GM23338 (cell line): ENCODE results near the gene GPR146. TPM values are rescaled to one million over a fixed set of nuclear protein-coding genes. Genes with fewer than 3 reads are reported as not detected.
A peak's percentile ranks its signal among the peaks of the same experiment; 100 is the strongest.

Source experiments
- ATAC-seq: fragments of 200-7000 bp; cut with Tn5 transposase; 3 replicates; pipeline ENCODE4 v1.9.1; 2020
- DNase-seq: peaks from one replicate; pipeline ENCODE4 v3.0.0-alpha.2; 2015; ENCODE audit warnings: low spot score
- H2AFZ ChIP-seq: fragments of 200-600 bp; sonication (generic); 2 replicates; pipeline ENCODE4 v1.8.0; 2016; ENCODE audit warnings: antibody characterized with exemption, mild to moderate bottlenecking, moderate library complexity
- H3F3A ChIP-seq: fragments of 200-600 bp; sonication (generic); replicated peaks from 2 replicates; pipeline ENCODE4 v1.8.0; 2017; ENCODE audit warnings: antibody characterized with exemption, mixed run types, low read depth
- H3K27ac ChIP-seq: fragments of 200-600 bp; sonication (generic); 2 replicates; pipeline ENCODE4 v1.6.1; 2016; ENCODE audit warnings: low read depth
- H3K27me3 ChIP-seq: fragments of 200-600 bp; sonication (generic); 2 replicates; pipeline ENCODE4 v1.8.0; 2016; ENCODE audit warnings: mild to moderate bottlenecking, mixed run types, moderate library complexity; ENCODE audit not compliant: insufficient read depth
- H3K36me3 ChIP-seq: fragments of 200-600 bp; sonication (generic); 2 replicates; pipeline ENCODE4 v1.8.0; 2016; ENCODE audit warnings: mild to moderate bottlenecking; ENCODE audit not compliant: insufficient read depth
- H3K4me1 ChIP-seq: fragments of 200-600 bp; sonication (generic); 2 replicates; pipeline ENCODE4 v1.8.0; 2016; ENCODE audit warnings: mild to moderate bottlenecking, moderate library complexity; ENCODE audit not compliant: insufficient read depth
- H3K4me2 ChIP-seq: fragments of 200-600 bp; sonication (generic); 2 replicates; pipeline ENCODE4 v1.7.1; 2017; ENCODE audit warnings: mixed run types
- H3K4me3 ChIP-seq: fragments of 200-600 bp; sonication (generic); 2 replicates; pipeline ENCODE4 v1.6.1; 2016; ENCODE audit warnings: mixed run types
- H3K79me2 ChIP-seq: fragments of 200-600 bp; sonication (generic); replicated peaks from 2 replicates; pipeline ENCODE4 v1.8.0; 2017; ENCODE audit warnings: mild to moderate bottlenecking; ENCODE audit not compliant: insufficient read depth
- H3K9me2 ChIP-seq: fragments of 200-600 bp; sonication (generic); 2 replicates; pipeline ENCODE4 v1.8.0; 2017; ENCODE audit not compliant: insufficient read depth
- H4K20me1 ChIP-seq: fragments of 200-600 bp; sonication (generic); replicated peaks from 2 replicates; pipeline ENCODE4 v1.8.0; 2017; ENCODE audit warnings: mild to moderate bottlenecking; ENCODE audit not compliant: insufficient read depth
- H3K27ac Mint-ChIP-seq: 2 replicates; pipeline ENCODE4 v1.8.0; 2020; ENCODE audit warnings: inconsistent platforms, mild to moderate bottlenecking, moderate library complexity, mixed read lengths
- H3K27me3 Mint-ChIP-seq: 3 replicates; pipeline ENCODE4 v1.8.0; 2022; ENCODE audit warnings: low read depth, mild to moderate bottlenecking, moderate library complexity, mixed read lengths, inconsistent platforms; ENCODE audit not compliant: insufficient read depth, poor library complexity
- H3K36me3 Mint-ChIP-seq: 3 replicates; pipeline ENCODE4 v1.8.0; 2021; ENCODE audit warnings: low read depth, mild to moderate bottlenecking, inconsistent platforms, moderate library complexity, mixed read lengths
- H3K4me1 Mint-ChIP-seq: 3 replicates; pipeline ENCODE4 v1.8.0; 2020; ENCODE audit warnings: mild to moderate bottlenecking, inconsistent platforms, mixed read lengths
- H3K4me3 Mint-ChIP-seq: 3 replicates; pipeline ENCODE4 v1.8.0; 2021; ENCODE audit warnings: moderate library complexity, mild to moderate bottlenecking, inconsistent platforms, mixed read lengths
- H3K9me3 Mint-ChIP-seq: 3 replicates; pipeline ENCODE4 v1.8.0; 2020; ENCODE audit warnings: moderate library complexity, mild to moderate bottlenecking, inconsistent platforms, mixed read lengths
- CTCF ChIP-seq, 2 experiments: fragments of 200-600 bp in 1 of 2; sonication (generic) in 1 of 2; conservative IDR thresholded peaks; 2 replicates each; pipeline versions ENCODE4 v1.5.1 to v1.6.1; 2016 to 2017; ENCODE audit warnings: antibody characterized with exemption in 2 of 2, low read depth in 2 of 2, mild to moderate bottlenecking in 2 of 2, moderate library complexity in 1 of 2
- ETS1 ChIP-seq: IDR thresholded peaks from 2 replicates; pipeline ENCODE4 v1.6.1; 2016; ENCODE audit warnings: antibody characterized with exemption
- JUNB ChIP-seq: IDR thresholded peaks from one replicate; pipeline ENCODE4 v1.6.1; 2016; ENCODE audit warnings: antibody characterized with exemption; ENCODE audit not compliant: unreplicated experiment
- STAT1 ChIP-seq: IDR thresholded peaks from one replicate; pipeline ENCODE4 v1.6.1; 2016; ENCODE audit warnings: antibody characterized with exemption; ENCODE audit not compliant: unreplicated experiment
- ZNF331 ChIP-seq: fragments of 250-450 bp; sonication (Bioruptor Pico); IDR thresholded peaks from 2 replicates; pipeline ENCODE4 v1.5.0; 2020; ENCODE audit warnings: low read depth, mild to moderate bottlenecking, moderate library complexity
- polyA plus RNA-seq: library from polyadenylated mRNA; unstranded; fragments of >200 nt; fragmentation: Nextera tagmentation; extraction: Ambion mirVana; gene quantifications from 2 replicates; pipeline ENCODE4 v1.2.1, GENCODE V29; 2016
- total RNA-seq: library from RNA; depleted of rRNA; stranded (reverse); fragments of >200 nt; shearing (Covaris generic); gene quantifications from 2 replicates; pipeline ENCODE4 v1.2.3, GENCODE V29; 2014

GPR146 gene
- total and polyA plus RNA-seq, 2 experiments from 2014 or later = 0.28 to 0.37 TPM

GRCh38 chr7:1046722-1047679 lies 2.7 kb downstream of the GPR146 start:
- Histone ChIP-seq H3F3A (peaks cover 6% of the 10 kb centered on the region; the same call in 1 of the 2 replicates), H3K4me1 (peaks cover 11% of the 10 kb centered on the region), H3K27ac (no peak overlapping the region), H3K4me2 (no peak overlapping the region), H4K20me1 (peaks cover 3% of the 10 kb centered on the region; the same call in 1 of the 2 replicates), H3K9me2 (no peaks in the 10 kb centered on the region), H3K27me3 (no peaks in the 10 kb centered on the region), H3K36me3 (no peaks in the 10 kb centered on the region), H3K79me2 (peaks cover 28% of the 10 kb centered on the region), H2AFZ (no peak overlapping the region), H3K4me3 (no peak overlapping the region)
- Mint-ChIP-seq H3K4me1 (peaks cover 39% of the 10 kb centered on the region), H3K27me3 (peaks cover 3% of the 10 kb centered on the region), H3K27ac (no peak overlapping the region), H3K36me3 (no peaks in the 10 kb centered on the region), H3K4me3 (no peak overlapping the region), H3K9me3 (no peaks in the 10 kb centered on the region)
- DNase-seq = no peak
- no peak for ATAC-seq
- TF ChIP-seq ETS1 (no peak), STAT1 (no peak), JUNB (no peak)

GRCh38 chr7:1049006-1049741 lies 4.8 kb downstream of the GPR146 start:
- no peaks in the 10 kb centered on the region for H3K27me3 ChIP-seq
- Mint-ChIP-seq H3K4me3 (no peak overlapping the region), H3K27ac (no peak overlapping the region), H3K4me1 (peaks cover 45% of the 10 kb centered on the region), H3K27me3 (peaks cover 3% of the 10 kb centered on the region), H3K9me3 (no peaks in the 10 kb centered on the region), H3K36me3 (no peaks in the 10 kb centered on the region)
- no peak for ATAC-seq
- H3K9me2 ChIP-seq = no peaks in the 10 kb centered on the region
- H4K20me1 ChIP-seq = peaks cover 3% of the 10 kb centered on the region; the same call in 1 of the 2 replicates
- H3K4me1 ChIP-seq = peaks cover 13% of the 10 kb centered on the region
- H3K4me2 ChIP-seq = no peak overlapping the region
- H3F3A ChIP-seq = peaks cover 6% of the 10 kb centered on the region; the same call in 1 of the 2 replicates
- DNase-seq = no peak
- no peak overlapping the region for H3K4me3 ChIP-seq
- no peak overlapping the region for H2AFZ ChIP-seq
- peak in 1 of 2 experiments; percentile 17; a peak in 1 of 4 replicates for TF ChIP-seq CTCF (conservative IDR thresholded peaks at IDR 0.05; ENCODE audit: low read depth in 2 of 2)
- TF ChIP-seq ZNF331 (CRISPR knock-in tag) = no peak
- no peak overlapping the region for H3K27ac ChIP-seq
- no peaks in the 10 kb centered on the region for H3K36me3 ChIP-seq
- H3K79me2 ChIP-seq = peaks cover 16% of the 10 kb centered on the region; the same call in 1 of the 2 replicates
